IPS-18c (cell line): Measurements from ENCODE around the gene SERTM2.
"Not testable (repeated sequence)": the region's sequence is repeated elsewhere in the genome, so short reads cannot be mapped to it uniquely, and the experiment has no call there.

Experiments
- H3K4me3 ChIP-seq: 2 replicates; pipeline ENCODE4 v1.7.0; 2013; ENCODE audit warnings: low read depth, mild to moderate bottlenecking, low read length, moderate library complexity; ENCODE audit not compliant: insufficient read depth
- H3K9me3 ChIP-seq: one replicate; pipeline ENCODE4 v1.6.1; 2013; ENCODE audit warnings: mild to moderate bottlenecking, low read length, moderate library complexity; ENCODE audit not compliant: control insufficient read depth, insufficient read depth

Gene SERTM2

DNA sequence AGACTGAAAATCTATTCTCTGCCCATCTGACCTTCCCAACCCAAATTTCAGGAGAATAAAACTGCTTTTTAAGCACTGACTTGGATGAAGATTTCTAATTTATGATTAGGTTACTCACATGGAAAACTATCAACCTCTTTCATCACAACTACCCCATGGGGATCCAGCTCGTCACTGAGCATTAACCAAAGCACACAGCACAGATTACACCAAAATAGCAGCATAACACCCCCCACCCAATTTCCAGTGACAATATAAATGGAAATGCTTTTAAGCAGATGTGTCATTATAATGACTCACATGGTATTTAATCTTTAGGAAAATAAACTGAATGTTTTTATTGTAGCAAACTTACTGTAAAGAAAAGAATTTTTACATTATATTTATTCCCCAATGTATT lies 9.7 kb downstream of the SERTM2 start:
- Histone ChIP-seq H3K9me3 (no peaks in the 10 kb centered on the region), H3K4me3 (no peak overlapping the region)

DNA sequence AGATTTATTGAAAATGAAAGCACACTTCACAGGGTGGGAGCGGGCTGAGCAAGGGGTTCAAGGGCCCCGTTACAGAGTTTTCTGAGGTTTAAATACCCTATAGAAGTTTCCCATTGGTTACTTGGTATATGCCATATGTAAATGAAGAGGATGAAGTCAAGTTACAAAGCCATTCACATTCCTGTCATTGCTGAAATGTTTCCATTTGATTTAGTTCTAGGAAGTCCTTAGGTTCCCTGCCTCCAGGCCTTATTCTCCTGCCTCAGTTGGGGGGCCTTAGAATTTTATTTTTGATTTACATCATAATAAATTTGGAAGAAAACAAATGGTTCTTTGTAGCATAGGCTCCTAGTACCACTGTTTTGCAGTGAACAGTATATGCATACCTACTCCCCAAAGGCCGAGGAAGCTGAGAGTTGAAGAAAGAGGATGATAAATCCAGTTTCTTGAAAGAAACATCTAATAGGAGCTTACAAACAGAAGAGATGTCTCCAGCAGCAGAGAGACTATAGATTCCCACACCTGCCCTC lies 31.8 kb downstream of the SERTM2 start:
- Histone ChIP-seq H3K9me3 (no peaks in the 10 kb centered on the region), H3K4me3 (no peak overlapping the region)

DNA sequence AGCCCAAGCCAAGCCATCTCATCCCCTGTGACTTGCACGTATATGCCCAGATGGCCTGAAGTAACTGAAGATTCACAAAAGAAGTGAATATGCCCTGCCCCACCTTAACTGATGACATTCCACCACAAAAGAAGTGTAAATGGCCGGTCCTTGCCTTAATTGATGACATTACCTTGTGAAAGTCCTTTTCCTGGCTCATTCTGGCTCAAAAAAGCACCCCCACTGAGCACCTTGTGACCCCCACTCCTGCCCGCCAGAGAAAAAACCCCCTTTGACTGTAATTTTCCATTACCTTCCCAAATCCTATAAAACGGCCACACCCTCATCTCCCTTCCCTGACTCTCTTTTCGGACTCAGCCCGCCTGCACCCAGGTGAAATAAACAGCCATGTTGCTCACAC lies 37.8 kb downstream of the SERTM2 start:
- not testable (repeated sequence) for H3K9me3 ChIP-seq, H3K4me3 ChIP-seq

DNA sequence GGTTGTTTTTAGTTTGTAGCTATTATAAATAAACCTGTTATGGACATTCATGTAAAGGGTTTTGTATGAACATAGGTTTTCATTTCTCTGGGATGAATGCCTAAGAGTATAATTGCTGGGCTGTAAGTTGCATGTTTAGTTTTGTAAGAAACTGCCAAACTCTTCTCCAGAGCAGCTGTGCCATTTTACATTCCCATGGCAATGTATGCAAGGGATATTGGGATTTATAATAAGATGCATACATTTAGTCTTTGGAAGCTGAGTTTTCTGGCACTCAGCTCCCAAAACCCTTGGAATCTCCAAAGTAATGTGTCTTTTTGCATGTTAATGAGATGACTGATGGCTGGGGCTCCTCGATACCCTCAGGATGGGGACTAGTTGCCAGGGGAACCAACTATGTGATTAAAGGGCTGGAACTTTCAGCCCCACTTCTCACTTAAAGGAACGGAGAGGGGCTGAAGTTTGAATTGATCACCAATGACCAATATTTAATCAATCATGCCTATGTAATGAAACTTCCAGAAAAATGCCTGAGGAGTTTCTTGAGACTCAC lies 44.0 kb downstream of the SERTM2 start:
- Histone ChIP-seq H3K9me3 (no peaks in the 10 kb centered on the region), H3K4me3 (no peak overlapping the region)

DNA sequence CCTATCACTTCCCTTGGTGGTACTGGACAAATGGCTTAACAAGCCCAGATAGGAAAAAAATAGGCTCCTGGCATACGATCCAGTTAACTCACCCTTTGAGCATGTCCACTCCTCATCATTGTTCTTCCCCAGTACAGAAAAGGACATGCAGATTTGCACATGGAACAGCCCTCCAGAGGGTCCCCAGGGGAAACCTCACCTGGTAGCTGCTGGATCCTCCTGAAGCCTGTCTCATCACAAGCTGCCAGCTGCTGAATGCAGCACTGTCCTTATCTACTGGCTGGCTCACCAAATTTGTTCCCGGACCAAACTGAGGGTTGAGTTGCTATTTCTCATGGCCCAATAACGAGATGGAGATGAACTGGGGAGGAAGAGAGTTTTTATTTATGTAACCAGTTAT lies 49.4 kb downstream of the SERTM2 start:
- H3K4me3 ChIP-seq = no peak overlapping the region
- H3K9me3 ChIP-seq = no peaks in the 10 kb centered on the region

DNA sequence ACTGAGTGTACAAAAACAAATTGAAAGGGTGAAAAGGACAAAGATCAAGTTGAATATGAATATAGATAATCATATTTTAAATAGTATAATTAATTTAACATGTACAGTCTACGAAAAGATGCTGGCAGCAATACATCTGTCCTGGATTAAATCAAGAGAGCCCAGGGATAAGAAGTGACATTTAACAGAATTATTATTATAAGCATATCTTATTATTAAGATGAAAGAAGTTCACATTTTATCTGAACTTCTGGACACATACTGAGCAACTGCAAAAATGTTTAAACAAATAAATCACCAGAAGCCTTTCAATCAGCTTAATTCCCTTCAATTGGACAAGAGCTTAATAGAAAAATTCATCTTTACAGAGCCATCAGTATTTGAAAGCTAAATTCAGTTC lies 50.4 kb downstream of the SERTM2 start:
- no peak overlapping the region for H3K4me3 ChIP-seq
- H3K9me3 ChIP-seq = no peaks in the 10 kb centered on the region

DNA sequence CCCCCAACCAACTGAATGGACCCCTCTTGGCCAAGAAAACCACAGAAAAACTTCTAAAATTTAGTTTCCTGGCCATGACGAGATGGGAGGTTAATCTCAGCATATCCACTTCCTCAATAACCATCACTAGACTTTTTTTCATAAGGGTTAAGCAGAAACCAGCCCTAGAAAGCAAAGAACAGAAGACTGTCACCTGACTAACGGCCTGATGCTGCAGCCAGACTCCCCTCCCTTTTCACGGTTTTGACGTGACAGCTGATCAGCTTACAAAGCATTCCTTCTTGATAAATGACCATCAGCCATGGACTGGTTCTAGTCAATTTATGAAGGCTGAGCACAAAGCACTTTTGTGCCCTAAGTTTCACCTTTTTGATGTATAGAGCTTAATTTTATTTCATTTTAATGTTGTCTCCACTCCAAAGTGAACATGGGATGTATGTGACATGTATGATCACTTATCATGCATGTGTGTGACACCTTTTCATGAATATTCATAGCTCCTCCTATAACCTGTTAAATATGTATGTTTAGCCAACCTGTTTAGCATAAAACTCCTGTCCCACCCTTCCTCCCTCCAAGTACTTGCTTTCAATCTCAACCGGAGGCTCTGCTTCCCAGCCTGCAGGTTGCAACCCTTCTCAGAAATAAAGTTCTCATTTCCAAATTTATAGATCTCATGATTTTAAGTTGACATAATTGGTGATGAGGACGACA lies 56.3 kb downstream of the SERTM2 start:
- H3K4me3 ChIP-seq = no peak overlapping the region
- no peaks in the 10 kb centered on the region for H3K9me3 ChIP-seq

DNA sequence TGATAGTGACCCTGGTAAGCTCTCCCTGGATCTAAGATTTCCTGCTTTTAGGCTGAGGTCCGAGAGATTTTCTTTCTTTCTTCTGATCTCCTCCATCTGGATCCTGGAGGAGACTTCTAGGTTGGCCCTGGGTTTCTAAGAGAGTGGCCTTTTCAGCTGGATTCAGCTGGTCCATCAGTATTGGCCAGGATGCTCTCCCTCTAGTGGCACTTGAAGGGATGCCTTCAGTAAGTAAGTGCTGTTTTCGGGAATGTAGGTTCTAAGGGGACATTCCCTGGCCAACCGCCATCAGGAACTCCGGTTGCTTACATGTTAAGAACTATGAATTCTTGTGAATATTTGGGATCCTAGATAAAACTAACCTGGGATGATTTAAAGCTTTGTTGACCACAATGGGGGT lies 56.9 kb downstream of the SERTM2 start:
- Histone ChIP-seq H3K4me3 (no peak overlapping the region), H3K9me3 (no peaks in the 10 kb centered on the region)

DNA sequence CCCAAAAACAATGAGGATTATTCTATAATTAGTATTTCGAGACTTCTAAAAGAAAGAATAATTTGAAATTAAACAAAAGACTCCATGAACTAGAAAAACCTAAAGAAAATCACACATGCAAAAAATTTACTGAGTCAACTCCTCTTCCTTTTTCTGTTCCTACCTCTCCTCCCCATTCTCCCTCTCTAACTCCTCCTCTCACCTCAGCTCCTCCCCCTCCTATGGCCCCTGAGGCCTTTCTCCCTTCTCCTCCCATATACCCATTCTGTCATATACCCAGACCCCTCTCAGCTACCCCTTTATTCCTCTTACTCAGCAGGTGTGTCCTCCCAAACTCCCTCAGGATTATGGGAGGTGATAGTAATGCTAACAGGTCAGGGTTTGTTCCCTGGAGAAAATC lies 57.4 kb downstream of the SERTM2 start:
- no peak overlapping the region for H3K4me3 ChIP-seq
- H3K9me3 ChIP-seq = no peaks in the 10 kb centered on the region
